ENCODE measurements around the gene REC114. TPM values are rescaled to one million over a fixed set of nuclear protein-coding genes. Genes with fewer than 3 reads are reported as not detected.
"Not testable (repeated sequence)": the region's sequence is repeated elsewhere in the genome, so short reads cannot be mapped to it uniquely, and the experiment has no call there.

Gene REC114
- total and polyA plus RNA-seq, 12 donors = 0.40 TPM; not detected in 11

DNA sequence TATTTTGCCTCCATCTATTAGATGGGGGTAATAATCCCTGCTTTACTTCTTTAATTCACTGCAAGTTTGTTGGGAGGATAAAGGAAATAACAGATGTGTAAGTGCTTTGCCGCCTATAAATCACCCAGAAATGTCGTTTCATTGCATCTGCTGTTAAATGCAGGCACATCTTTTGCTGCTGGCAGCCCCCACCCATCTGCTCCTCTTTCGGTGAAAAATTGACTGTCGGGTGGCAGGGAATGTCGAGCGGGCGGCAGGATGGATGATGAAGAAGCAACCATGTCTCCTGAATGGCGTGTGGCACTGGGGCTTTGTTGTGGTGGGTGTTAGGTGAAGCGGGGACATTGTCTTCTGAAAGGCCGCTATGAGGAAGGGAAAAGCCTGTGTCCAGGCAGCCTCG, 543 bp upstream of the REC114 start:
- no peaks in the 10 kb centered on the region for H3K4me1 ChIP-seq (replicated peaks in 1 of 2)
- 79 to 88% (median 81%) methylated on average over 11 of the region's 11 CpGs for WGBS, 4 donors
- peaks cover 14% of the 10 kb centered on the region for H3K27me3 ChIP-seq
- no peaks in the 10 kb centered on the region for H3K9me3 ChIP-seq (replicated peaks in 1 of 3)
- no peaks in the 10 kb centered on the region for H3K36me3 ChIP-seq (replicated peaks in 1 of 2)
- no peak overlapping the region for H3K4me3 ChIP-seq
- TF ChIP-seq, protein P1, sequence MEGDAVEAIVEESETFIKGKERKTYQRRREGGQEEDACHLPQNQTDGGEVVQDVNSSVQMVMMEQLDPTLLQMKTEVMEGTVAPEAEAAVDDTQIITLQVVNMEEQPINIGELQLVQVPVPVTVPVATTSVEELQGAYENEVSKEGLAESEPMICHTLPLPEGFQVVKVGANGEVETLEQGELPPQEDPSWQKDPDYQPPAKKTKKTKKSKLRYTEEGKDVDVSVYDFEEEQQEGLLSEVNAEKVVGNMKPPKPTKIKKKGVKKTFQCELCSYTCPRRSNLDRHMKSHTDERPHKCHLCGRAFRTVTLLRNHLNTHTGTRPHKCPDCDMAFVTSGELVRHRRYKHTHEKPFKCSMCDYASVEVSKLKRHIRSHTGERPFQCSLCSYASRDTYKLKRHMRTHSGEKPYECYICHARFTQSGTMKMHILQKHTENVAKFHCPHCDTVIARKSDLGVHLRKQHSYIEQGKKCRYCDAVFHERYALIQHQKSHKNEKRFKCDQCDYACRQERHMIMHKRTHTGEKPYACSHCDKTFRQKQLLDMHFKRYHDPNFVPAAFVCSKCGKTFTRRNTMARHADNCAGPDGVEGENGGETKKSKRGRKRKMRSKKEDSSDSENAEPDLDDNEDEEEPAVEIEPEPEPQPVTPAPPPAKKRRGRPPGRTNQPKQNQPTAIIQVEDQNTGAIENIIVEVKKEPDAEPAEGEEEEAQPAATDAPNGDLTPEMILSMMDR (IDR thresholded peaks at IDR 0.05) = no peak
- no peak for TF ChIP-seq POLR2A (IDR thresholded peaks at IDR 0.05)
- H3K27ac ChIP-seq = no peak overlapping the region
- intact Hi-C loops (cut with DNase I) = no loop called here
- DNase-seq = no peak

DNA sequence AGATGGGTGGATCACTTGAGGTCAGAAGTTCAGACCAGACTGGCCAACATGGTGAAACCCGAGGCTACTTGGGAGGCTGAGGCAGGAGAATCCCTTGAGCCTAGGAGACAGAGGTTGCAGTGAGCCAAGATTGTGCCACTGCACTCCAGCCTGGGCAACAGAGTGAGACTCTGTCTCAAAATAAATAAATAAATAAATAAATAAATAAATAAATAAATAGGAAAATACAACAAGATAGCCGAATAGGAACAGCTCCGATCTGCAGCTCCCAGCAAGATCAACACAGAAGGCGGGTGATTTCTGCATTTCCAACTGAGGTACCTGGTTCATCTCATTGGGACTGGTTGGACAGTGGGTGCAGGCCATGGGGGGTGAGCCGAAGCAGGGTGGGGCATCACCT, 4.5 kb downstream of the REC114 start:
- H3K4me1 ChIP-seq (replicated peaks in 1 of 2); H3K36me3 ChIP-seq (replicated peaks in 1 of 2); DNase-seq; H3K27ac ChIP-seq; H3K27me3 ChIP-seq; intact Hi-C loops (cut with DNase I); H3K9me3 ChIP-seq (replicated peaks in 1 of 3); H3K4me3 ChIP-seq: not testable (repeated sequence)
- 86 to 94% (median 91%) methylated on average over 5 of the region's 5 CpGs for WGBS, 4 donors

DNA sequence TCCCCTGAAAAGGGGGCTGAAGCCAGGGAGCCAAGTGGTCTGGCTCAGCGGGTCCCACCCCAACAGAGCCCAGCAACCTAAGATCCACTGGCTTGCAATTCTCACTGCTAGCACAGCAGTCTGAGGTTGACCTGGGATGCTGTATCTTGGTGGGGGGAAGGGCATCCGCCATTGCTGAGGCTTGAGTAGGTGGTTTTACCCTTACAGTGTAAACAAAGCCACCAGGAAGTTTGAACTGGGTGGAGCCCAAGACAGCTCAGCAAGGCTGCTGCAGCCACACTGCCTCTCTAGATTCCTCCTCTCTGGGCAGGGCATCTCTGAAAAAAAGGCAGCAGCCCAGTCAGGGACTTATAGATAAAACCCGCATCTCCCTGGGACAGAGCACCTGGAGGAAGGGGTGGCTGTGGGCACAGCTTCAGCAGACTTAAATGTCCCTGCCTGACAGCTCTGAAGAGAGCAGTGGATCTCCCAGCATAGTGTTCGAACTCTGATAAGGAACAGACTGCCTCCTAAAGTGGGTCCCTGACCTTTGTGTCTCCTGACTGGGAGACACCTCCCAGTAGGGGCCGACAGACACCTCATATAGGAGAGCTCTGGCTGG, 5.3 kb downstream of the REC114 start:
- H3K27me3 ChIP-seq; intact Hi-C loops (cut with DNase I); H3K36me3 ChIP-seq (replicated peaks in 1 of 2); H3K27ac ChIP-seq; H3K4me1 ChIP-seq (replicated peaks in 1 of 2); H3K9me3 ChIP-seq (replicated peaks in 1 of 3); H3K4me3 ChIP-seq; DNase-seq: not testable (repeated sequence)
- 64 to 100% (median 79%) methylated on average over 4 to 5 of the region's 5 CpGs for WGBS, 4 donors

DNA sequence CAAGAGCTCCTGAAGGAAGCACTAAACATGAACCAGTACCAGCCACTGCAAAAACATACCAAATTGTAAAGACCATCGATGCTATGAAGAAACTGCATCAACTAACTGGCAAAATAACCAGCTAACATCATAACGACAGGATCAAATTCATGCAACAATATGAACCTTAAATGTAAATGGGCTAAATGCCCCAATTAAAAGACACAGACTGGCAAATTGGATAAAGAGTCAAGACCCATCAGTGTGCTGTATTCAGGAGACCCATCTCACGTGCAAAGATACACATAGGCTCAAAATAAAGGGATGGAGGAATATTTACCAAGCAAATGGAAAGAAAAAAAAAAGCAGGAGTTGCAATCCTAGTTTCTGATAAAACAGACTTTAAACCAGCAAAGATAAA, 7.0 kb downstream of the REC114 start:
- DNase-seq; H3K9me3 ChIP-seq (replicated peaks in 1 of 3); H3K36me3 ChIP-seq (replicated peaks in 1 of 2); H3K27me3 ChIP-seq; H3K4me3 ChIP-seq; H3K27ac ChIP-seq; H3K4me1 ChIP-seq (replicated peaks in 1 of 2); intact Hi-C loops (cut with DNase I): not testable (repeated sequence)
- 66 to 81% (median 77%) methylated on average over 2 to 3 of the region's 3 CpGs for WGBS, 4 donors

DNA sequence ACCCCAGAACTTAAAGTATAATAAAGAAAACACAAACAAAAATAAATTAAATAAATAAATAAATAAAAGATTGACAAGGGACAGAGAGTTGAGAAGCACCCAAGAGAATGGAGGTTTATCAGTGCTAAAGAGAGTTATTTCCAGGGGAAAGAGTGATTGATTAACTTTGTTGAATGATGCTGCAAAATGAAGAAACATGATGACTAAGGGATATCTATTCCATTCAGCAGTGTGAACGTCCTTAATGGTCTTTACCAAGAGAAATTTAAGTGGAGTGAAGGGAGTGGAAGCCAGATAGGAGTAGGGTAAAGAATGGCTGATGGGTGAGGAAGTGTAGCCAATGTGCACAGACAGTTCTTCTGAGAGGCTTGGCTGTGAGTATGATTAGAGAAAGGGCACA, 11.1 kb downstream of the REC114 start:
- Histone ChIP-seq H3K27me3 (no peaks in the 10 kb centered on the region), H3K27ac (no peak overlapping the region)
- DNase-seq = no peak

DNA sequence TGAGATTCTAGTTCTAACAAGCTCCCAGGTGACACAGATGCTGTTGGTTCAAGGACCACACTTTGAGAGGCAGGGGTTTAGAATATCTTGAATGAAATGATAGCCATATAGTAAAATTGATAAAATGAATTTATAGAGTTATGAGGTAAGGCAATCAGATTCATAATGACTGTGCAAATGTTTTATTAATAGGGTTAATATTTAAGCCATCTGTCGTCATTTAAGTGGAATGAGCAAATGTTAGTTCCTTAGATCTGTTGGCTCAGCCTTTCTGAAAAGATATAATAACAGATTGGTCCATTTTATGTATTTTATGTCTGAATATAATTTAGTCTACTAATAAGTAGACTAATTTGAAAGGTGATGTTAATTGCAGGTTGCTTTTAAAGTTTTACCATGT, 12.9 kb downstream of the REC114 start:
- Histone ChIP-seq H3K36me3 (replicated peaks in 1 of 2) (no peaks in the 10 kb centered on the region), H3K4me3 (no peak overlapping the region), H3K27ac (no peak overlapping the region), H3K4me1 (replicated peaks in 1 of 2) (no peaks in the 10 kb centered on the region), H3K9me3 (replicated peaks in 1 of 3) (no peaks in the 10 kb centered on the region), H3K27me3 (no peaks in the 10 kb centered on the region)
- intact Hi-C loops (cut with DNase I) = no loop called here
- TF ChIP-seq POLR2A (IDR thresholded peaks at IDR 0.05) = no peak
- TF ChIP-seq, protein P1 (IDR thresholded peaks at IDR 0.05) = no peak
- 81 to 87% (median 83%) methylated on average over 1 of the region's 1 CpG for WGBS, 4 donors
- no peak for DNase-seq

More for the DNA sequence above, 11.1 kb downstream of the REC114 start:
- H3K4me3 ChIP-seq = no peak overlapping the region
- TF ChIP-seq POLR2A (IDR thresholded peaks at IDR 0.05) = no peak
- TF ChIP-seq, protein P1 (IDR thresholded peaks at IDR 0.05) = no peak
- intact Hi-C loops (cut with DNase I) = no loop called here
- no peaks in the 10 kb centered on the region for H3K4me1 ChIP-seq (replicated peaks in 1 of 2)
- 9 to 12% (median 11%) methylated on average over 1 of the region's 1 CpG for WGBS, 4 donors
- no peaks in the 10 kb centered on the region for H3K36me3 ChIP-seq (replicated peaks in 1 of 2)
- no peaks in the 10 kb centered on the region for H3K9me3 ChIP-seq (replicated peaks in 1 of 3)

All from adrenal gland (tissue), 12 donors.